Fibroblast of mammary gland (primary cell): Measurements from ENCODE around the gene MYH8.

ENCODE experiments used
- DNase-seq: peaks from one replicate; pipeline ENCODE4 v3.0.0-alpha.2; 2010; ENCODE audit warnings: low read depth
- H3K4me3 ChIP-seq: 2 replicates; pipeline ENCODE4 v1.5.1; 2011; ENCODE audit warnings: low read depth, mild to moderate bottlenecking, low read length, moderate library complexity; ENCODE audit not compliant: control insufficient read depth
- CTCF ChIP-seq: conservative IDR thresholded peaks from 2 replicates; pipeline ENCODE4 v1.5.1; 2011; ENCODE audit warnings: low read depth, low read length, inconsistent platforms; ENCODE audit not compliant: control insufficient read depth, insufficient read depth

The MYH8 gene

GRCh38 chr17:10392880-10393279, 28.9 kb downstream of the MYH8 start:
- no peak overlapping the region for H3K4me3 ChIP-seq
- no peak for DNase-seq

GRCh38 chr17:10385871-10386270, 35.9 kb downstream of the MYH8 start:
- TF ChIP-seq CTCF = no peak
- DNase-seq = no peak
- no peak overlapping the region for H3K4me3 ChIP-seq

More at GRCh38 chr17:10392880-10393279, 28.9 kb downstream of the MYH8 start:
- TF ChIP-seq CTCF = no peak

GRCh38 chr17:10384175-10384574, 37.6 kb downstream of the MYH8 start:
- no peak for TF ChIP-seq CTCF
- no peak overlapping the region for H3K4me3 ChIP-seq
- no peak for DNase-seq

DNA sequence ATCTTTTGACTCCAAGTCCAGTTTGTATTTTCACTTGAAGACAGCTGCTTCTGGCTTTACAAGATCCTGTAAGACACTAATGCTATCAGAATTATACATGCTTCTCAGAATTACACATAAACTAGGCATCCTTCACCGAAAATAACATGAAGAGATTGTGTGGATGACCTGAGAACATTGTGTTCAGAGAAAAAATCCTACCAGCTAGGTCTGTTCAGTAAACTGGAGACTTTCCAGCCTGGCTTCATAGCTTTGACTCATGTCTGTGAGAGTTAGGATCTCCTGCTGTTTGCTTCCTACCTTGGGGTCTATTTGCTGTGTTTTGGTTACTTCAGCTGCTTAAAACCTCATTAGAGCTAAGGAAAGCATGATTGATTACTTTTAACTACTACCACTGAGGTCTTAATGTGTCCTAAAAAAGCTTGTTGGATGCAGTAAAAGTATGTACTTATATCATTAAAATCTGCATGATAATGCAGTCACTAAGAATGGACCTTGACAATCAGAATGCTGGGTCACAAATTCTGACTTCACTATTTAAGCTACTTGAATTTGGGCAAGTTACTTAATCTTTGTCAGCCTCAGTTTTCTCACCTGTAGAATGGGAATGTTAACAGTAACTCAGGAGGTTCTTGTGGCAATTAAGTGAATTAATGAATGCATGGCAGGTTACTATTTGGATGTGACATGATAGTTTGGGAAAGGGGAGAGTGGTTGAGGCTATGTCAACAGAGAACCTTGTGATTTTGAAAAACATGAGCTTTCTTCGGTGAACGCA, 40.9 kb downstream of the MYH8 start:
- no peak for TF ChIP-seq CTCF
- no peak overlapping the region for H3K4me3 ChIP-seq
- DNase-seq = peak; percentile 85

- H3K4me3 ChIP-seq = no peak within 1 kb of the TSS
- TF ChIP-seq CTCF = no peak
- DNase-seq = no peak
Measured at GRCh38 chr17:10372906-10373305, 48.8 kb downstream of the MYH8 start, which contains the start of gene MYH13. Gene MYH13, minus strand, starts transcription at chr17:10373006. Its CDS starts 8,476 bp downstream, at chr17:10364530.

DNA sequence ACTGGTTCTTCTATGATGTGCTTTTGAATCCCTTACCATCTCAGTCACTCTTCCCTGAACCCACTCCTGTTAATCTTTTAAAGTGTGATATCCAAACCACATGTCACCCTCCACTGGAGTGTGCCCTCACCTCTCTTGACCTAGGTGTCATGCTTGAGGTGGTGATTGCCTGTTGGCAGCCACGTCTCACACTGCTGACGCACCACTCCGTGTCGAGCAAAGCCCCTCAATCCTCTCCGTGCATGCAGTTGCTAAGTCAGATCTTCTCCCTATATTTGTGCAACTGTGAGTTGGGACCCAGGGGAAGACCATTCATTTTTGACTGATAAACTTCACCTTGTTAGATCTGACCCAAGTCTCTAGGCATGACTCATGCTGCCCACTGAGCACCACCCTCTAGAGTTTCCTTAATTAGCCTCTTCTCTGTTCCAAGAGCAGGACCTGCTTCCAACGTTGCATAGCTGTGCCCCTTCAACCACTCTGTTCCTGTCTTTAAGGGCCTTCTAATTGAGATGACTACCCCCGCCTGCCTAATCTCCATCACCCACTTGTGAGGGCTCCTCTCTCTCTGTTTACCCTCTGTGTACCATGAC, 51.6 kb downstream of the MYH8 start:
- H3K4me3 ChIP-seq = no peak overlapping the region
- DNase-seq = no peak
- no peak for TF ChIP-seq CTCF
